GM10266 (cell line): ENCODE data around the gene ABCA2.

Experiments used
- DNase-seq: peaks from one replicate; pipeline ENCODE4 v3.0.0; 2012; ENCODE audit errors: extremely low spot score
- CTCF ChIP-seq: IDR thresholded peaks from 2 replicates; pipeline ENCODE4 v1.5.1; 2012; ENCODE audit warnings: mild to moderate bottlenecking, low read depth; ENCODE audit not compliant: control insufficient read depth, insufficient read depth; ENCODE audit errors: missing control alignments

Gene ABCA2

GRCh38 chr9:137073992-137074399, 46.0 kb upstream of the ABCA2 start:
- DNase-seq = no peak
- TF ChIP-seq CTCF = no peak

- TF ChIP-seq CTCF = no peak
- no peak for DNase-seq
Measured at GRCh38 chr9:137071282-137071681, 43.2 kb upstream of the ABCA2 start.

GRCh38 chr9:137070906-137071275, 42.9 kb upstream of the ABCA2 start:
- no peak for TF ChIP-seq CTCF
- DNase-seq = peak; percentile 51

GRCh38 chr9:137070201-137070905, 42.3 kb upstream of the ABCA2 start, which contains the start of gene SAPCD2:
SAPCD2 (minus strand) TSS chr9:137070557; CDS start chr9:137070460, 97 bp downstream.
- TF ChIP-seq CTCF = no peak
- DNase-seq = peak; percentile 97

GRCh38 chr9:137069508-137070091, 41.6 kb upstream of the ABCA2 start:
- DNase-seq = no peak
- no peak for TF ChIP-seq CTCF

GRCh38 chr9:137068539-137069507, 40.8 kb upstream of the ABCA2 start:
- no peak for DNase-seq
- TF ChIP-seq CTCF = no peak
